Daoy (cell line): ENCODE data around the gene ARHGEF7. TPM values are rescaled to one million over a fixed set of nuclear protein-coding genes. Genes with fewer than 3 reads are reported as not detected.

Experiments
- DNase-seq: peaks from one replicate; pipeline ENCODE4 v3.0.0-alpha.2; 2015; ENCODE audit warnings: low read depth
- total RNA-seq: library from RNA; depleted of rRNA; stranded (reverse); fragments of >200 nt; shearing (Covaris generic); gene quantifications from 2 replicates; pipeline ENCODE4 v1.2.3, GENCODE V29; 2014

The ARHGEF7 gene
- total RNA-seq, 1 experiment from 2014 or later, result 12.6 TPM

DNA sequence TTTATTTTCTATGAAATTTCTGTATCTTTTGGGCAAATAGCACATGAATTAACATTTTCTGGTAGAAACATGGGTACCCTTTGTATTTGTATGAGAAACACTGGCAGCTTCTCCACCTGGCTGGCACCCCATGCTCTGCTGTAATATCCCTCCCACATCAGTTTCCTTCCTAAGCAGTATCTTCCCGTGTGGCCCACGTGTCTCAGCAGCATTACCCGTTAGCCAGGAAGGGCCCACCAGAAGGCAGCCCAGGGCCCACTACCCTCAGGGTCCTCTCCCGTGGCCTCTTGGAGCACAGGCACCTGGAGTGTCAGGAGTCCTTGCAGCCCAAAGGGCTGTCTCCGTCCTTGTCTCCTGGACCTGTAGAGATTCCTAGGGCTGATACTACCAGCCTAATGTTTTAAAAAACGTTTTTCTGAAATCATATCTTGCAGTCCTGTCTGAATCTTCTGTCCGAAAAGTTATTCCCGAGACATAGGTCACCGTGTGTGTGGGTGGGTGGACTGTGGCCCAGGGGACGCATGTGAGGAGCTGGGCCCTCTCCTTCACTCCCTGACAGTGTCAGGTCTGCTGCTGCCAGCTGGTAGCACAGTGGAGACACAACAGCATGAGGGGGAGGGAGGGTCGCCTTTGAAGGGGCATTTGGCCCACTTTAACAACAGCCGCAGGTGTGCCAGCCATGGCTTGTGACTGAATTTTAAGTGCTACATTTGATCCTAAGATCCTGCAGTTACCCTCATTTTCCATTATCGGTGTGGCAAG, 183.3 kb downstream of the ARHGEF7 start:
- no peak for DNase-seq

DNA sequence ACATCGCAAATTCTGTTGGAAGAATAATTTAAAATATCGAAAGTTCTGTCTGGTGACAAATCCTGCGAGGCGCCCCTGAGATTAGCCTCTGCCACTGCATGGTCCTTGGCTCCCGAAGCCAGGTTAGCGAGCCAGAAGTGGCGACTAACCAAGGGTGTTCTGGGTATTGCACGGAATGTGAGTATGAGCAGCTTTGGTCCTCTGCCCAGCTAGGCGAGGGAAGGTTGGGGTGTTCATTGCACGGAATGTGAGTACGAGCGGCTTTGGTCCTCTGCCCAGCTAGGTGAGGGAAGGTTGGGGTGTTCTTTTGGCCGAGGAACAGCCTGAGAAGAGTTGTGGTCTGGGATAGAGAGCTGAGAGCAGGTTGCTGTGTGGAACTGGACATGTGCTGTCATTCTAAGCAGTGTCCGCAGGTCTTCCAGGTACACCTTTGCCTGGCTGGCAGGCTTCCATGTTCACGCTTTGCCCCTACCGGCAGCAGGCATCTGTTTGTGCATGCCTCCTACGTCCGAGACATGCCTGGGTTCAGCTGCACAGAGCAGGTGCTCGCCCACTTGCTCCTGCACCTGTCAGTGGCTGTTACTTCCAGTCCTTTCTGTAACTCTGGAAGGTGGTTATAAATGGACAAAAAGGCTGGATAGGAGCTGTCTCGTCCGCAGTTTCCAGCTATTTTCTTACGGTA, 187.1 kb downstream of the ARHGEF7 start:
- DNase-seq, result no peak

DNA sequence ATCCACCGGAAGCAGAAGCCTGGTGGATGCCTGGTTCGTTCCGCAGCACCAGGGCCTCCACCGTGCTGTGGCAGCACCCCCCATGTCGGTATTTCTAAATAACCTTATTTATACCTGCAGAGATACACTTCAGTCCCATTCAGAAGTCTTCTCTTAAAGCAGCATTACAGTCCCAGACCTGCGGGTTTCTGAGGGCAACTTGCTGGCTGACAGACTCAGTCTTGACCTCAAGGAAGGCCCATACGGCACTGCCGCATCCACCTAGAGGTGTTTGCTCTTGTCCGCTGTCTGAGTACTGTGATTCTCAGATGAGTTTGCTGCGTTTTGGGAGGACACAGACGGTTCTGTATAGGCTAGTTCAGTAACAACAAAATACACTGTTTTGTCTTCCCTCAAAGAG, 188.4 kb downstream of the ARHGEF7 start:
- no peak for DNase-seq

DNA sequence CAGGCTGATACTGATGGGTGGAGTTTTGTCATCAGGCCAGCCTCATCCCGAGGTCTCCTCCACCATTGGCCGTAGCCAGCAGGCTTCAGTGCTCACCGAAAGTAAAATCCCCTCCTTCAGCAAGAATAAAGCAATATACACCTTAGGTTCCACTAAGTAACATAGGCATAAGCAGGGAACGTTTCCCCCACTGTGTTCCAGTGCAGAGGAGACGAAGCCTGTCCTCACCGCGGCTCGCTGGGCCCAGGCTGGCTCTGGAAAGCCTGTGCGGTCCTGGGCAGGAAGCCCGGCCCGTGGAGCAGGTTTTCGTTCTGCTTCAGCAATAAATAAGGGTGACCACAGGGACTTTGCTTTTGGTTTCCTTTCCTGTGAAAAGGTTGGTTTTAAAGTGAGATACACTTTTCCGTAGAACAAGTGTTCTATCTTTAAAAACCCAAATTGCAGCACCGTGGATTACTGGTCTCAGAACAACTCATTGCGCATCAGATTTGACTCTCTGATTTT, 189.0 kb downstream of the ARHGEF7 start:
- no peak for DNase-seq

DNA sequence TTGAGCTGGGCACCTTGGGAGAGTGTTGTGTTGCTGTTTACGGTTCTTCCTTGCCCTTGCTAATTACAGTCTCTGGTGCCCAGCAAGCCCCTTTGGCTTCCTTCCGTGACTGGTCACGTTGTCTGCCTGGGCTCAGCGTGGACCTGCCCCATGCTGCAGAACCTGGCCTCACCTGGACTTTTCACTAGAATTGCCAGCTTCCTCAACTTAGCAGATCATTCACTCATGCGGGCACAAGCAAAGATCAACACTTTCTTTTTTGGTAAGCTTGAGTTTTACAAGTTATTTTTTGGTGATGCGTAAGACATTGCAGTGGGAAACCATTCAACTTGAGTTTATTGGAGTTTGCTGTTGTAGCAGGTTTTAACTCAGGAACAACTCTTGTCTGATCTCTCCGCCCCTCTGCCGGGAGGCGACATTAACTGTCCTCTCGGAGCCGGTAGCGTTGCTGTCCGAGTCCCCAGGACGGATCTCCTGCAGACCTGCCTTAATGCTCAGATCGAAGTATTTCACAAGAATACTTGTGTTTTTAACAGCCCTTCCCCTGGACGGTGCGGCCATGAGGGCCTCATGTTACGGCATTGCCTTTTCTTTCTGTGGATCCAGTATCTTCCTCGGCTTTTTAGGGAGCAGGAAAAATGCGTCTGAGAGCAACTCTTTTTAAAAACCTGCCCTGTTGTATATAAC, 189.6 kb downstream of the ARHGEF7 start:
- DNase-seq, result no peak

DNA sequence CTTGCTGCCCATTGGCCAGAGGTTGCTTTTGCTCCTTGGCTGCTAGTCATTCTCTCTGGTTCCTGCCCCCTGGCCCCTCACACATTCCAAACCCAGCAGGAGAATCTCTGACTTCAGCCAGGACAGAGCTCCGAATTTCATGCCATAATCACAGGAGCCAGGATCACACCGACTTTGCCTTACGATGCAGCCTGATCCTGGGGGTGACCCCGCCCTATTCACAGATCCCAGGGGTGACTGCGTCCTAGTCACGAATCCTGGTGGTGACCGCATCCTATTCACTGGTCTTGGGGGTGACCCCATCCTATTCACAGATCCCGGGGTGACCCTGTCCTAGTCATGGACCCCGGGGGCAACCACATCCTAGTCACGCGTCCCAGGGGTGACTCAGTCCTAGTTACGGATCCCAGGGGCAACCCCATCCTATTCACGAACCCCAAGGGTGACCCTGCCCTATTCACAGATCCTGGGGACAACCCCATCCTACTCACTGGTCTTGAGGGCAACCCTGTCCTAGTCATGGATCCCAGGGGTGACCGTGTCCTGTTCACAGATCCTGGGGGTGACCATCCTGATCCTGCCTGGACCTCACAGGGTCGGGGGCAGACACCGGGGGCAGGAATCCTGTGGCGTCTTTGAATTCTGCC, 198.0 kb downstream of the ARHGEF7 start:
- DNase-seq, result no peak

DNA sequence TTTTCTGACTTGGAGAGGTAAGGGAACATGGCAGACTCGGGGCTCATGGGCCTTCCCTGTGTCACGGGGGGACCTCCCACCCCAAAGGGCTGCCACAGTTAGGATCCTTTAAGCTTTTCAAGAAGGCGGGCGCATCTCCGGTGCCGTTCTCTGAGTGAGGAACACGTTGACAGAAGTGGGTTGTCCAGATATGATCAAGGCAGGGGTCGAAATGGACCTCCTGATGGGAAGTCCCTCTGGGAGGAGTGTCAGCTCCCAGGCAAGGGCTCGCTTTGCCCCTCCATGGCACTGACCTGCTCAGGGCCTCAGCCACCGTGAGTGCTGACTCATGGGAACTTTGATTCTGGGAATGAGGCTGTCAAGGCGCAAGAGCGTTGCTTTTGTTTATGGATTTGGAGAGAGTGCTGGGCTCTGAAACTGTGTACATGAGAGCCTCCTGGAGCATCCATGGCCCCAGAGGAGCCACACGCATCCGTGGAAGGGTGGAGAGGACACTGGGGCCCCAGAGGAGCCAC, 198.9 kb downstream of the ARHGEF7 start:
- no peak for DNase-seq

DNA sequence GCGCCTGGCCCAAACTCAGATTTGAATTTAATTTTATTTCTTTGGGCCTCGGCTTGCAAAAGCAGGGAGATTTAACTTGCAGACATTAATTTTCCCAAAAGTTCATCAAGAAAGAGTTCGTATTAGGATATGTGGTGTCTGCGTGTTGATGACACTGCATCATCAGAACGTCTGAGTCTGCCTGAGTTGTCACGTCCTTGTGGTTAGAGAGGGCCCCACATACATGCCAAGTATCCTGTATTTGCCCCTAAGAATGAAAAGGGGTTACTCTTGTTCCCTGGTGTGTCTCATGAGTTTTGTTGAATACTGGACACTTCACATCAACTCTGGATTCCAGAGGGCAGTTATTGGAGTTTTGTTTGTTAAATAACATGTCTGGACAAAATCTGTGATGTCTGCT, 199.7 kb downstream of the ARHGEF7 start:
- no peak for DNase-seq

DNA sequence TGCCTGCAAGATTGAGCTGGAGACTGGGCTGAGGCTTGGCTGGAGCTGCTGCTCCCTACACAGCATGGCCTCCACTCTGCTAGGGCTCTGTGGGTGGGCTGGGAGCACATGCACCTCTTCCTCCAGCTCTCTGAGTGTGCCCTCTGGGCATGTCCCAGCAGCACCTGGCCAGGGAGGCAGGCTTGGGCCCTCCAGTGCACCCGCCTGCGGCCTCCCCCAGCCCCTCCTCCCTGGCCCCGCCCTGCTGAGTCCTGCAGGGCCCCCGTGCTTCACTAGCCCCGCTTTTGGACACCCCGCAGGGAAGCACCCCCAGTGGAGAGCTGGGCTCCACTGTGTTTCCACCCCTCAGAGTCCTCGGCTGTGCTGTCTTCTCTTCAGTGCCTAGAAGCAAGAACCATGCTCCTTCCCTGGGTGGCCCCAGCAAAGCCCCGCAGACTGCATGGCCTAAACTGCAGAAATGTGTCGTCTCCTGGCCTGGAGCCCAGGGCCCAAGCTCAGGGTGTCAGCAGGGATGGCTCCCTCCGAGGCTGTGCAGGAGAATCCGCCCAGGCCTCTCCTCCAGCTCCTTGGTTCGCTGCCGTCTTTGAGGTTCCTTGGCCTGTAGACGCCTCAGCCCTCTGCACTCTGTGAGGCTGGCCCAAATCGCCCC, 200.4 kb downstream of the ARHGEF7 start:
- no peak for DNase-seq

DNA sequence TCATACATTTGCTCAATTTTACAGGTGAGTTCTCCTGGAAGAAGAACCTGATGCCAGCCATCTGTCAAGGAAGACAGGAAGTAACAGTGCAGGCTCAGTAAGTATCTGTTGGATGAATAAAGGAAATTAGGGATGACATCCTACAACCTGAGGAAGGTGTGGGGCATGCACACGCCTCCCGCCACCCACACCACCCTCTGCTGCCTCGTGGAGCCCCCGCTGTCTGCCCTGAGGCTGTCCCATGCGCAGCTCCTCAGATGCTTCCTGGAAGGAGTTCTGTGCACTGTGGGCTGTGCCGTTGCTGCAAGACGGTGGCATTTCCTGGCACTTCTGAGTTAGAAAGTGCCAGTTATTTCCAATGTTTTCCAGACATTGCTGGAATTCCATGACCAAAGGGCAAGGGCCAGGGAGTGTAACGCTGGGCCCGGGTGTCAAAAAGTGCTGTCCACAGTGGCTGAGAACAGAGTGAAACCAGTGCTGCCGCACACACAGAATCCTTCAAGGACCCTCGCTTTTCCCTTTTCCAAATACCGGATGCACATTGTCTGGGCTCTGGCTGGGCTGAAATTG, 201.1 kb downstream of the ARHGEF7 start:
- no peak for DNase-seq

DNA sequence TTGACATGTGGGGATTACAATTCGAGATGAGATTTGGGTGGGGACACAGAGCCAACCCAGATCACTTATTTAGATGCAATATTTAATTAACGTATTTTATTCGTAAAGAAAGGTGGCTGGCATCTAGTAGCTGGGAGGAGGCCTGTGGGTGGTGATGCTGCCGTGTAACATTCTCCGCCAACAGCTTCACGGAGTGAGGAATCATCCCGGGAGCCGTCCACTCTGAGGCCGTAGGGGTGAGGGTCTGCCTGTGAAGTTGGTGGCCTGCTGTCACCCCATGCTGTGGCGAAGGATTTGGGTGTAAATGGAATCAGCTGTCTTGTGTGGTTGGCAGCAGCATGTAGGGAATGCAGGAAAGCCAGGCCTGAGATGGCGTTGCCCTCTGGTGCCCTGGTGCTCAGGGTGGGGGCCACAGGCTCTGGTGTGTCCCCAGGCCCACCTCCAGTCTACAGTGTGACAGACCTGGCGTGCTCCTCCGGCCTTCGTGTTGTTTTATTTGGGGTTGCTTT, 202.0 kb downstream of the ARHGEF7 start:
- DNase-seq, result no peak

DNA sequence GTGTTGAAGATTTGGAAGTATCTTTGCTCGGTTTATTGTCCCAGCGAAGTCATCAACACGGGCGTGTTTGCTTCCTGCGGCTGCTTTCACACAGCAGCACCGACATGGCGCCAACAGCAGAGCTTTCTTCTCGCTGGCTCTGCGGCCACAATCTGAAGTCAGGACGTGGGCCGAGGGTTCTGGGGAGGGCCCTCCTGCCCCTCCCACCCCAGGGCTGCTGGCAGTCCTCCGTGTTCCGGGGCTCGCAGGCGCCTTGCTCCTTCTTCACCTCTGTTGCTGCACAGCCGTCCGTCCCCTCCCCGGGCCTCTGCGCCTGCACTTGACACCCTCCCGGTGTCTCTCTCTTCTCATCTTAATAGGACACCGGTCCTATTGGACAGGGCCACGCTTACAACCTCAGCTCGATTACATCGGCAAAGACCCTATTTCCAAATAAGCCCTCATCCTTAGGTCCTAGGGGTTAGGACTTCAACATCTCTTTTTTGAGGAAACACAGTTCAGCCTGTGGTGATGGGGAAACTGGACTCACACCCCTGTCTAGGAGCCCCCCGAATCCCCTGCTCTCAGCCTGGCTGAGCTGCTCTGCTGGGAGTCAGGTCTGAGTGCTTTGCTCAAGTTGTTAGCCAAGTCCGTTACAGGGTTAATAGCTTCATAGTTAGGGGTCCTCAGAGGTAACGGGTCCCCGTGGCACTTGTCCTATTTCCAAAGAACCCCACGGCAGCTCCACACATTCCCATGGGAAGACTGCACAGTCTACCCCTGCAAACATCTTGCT, 202.6 kb downstream of the ARHGEF7 start:
- DNase-seq, result no peak

DNA sequence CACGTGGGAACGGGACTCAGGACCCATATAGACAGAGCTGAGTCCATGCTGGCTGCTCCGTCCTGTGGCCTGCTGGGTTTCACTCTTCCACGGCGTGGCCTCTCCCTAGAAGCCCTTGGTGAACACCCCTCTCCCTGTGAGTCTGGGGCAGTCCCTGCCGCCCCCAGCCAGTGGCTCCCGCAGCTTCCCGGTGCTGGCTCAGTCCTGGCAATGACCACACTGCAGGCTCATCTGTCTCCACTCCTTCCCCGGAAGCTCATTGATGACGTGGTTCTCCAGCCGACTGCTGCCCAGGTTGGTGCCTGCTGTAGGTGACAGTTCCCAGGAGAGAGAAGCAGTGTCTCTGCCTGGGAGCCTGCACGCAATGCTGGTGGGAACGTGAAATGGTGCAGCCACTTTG, 203.3 kb downstream of the ARHGEF7 start:
- DNase-seq, result no peak

DNA sequence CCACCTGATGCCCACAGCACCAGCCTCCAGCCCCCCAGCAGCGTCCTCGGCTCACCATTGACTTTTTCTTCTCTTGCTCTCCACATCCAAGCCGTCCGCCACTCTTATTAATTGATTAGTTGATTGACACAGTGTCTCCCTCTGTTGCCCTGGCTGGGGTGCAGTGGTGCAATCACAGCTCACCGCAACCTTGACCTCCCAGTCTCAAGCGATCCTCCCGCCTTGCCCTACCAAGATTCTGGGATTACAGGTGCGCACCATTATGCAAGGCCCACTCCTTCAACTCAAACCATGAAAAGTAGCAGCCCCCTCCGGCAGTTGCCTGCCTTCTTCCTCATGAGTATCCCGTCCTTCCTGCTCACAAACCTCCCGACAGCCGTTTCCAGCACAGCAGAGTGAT, 204.4 kb downstream of the ARHGEF7 start:
- no peak for DNase-seq

DNA sequence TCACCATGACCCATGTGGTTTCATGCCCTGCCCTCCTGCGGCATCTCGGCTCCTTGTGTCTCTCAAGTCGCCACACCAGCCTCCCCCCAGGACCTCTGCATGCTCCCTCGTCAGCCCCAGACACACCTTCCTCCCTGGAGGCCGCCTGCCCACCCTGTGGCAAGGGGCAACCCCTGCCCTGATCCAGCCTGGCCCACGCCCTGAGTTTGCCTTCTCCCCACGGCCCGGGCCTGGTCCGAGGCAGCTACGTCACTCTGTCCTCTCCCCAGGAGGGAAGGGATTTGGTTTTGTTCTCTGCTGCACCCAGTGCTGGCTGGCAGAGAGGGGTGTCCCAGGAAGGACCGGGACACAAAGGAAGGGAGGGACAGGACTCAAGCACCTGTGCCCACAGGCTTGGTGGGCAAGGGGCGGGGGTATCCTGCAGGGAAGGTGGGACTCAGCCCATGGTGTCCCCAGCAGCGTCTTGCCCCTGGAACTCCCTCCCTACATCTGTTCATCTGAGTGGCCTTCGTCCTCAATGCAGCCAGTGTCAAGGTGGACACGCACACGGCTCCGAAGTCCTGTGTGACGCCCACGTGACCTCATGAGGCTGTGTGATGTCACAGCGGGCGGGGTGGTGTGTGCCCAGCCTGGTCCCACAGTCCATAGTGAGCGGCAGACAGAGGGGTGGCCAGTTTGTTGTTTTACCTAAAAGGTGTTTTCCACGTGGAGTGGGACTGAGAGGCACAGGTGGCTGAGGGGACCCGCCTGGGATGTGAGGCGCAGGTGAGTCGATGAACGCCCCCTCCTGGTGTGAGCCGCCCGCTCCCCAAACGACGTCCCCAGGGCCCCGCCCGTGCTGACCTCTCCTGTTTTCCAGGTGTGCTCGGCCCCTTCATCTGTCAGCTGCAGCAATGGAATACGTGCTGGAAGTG, 205.1 kb downstream of the ARHGEF7 start, which contains the start of gene TEX29:
Gene TEX29 (plus strand): TSS at position 645 of the 914 bp plus-strand sequence. CDS start 249 bp downstream, at position 894.
- DNase-seq, result no peak

DNA sequence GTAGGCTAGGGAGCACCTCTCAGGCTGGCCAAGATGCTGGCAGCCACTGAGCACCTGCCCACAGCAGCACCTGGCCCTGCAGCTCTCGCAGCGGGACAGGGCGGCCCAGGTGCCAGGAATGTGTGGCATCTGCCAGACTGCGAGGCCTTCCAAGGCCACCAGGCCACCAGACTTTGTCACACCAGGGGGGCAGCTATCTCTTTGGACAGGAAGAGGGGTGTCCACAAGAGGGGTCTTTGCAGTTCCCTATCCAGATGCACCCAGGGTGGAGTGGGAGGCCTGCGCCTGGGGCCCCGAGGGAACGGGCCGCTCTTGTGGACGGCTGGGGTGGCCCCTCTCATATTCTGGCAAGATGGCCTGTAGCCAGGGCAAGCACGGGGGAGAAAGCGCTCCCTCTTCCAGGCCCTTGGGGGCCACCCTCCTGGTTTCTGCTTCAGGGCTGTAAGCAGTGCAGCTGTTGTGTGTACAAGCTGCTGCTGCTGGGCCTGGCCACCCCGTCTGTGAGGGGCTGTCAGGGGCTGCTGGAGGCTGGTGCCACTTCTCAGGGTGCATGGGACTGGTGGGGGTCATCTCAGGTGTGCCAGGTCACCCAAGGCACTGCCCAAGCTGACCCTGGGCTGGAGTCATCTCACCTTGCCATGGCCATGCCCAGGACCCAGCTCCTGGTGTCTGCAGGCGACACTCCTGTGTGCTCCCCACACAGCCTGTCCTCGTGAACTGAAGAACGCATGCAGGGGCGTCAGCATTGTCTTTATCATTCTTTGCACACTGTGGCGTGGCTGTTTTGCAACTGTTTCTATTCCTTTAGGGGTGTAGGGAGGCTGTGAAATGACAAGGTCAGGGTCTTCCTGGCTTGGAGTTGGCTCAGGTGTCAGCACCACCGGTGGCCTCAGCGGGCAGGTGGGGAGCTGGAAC, 207.1 kb downstream of the ARHGEF7 start:
- no peak for DNase-seq

DNA sequence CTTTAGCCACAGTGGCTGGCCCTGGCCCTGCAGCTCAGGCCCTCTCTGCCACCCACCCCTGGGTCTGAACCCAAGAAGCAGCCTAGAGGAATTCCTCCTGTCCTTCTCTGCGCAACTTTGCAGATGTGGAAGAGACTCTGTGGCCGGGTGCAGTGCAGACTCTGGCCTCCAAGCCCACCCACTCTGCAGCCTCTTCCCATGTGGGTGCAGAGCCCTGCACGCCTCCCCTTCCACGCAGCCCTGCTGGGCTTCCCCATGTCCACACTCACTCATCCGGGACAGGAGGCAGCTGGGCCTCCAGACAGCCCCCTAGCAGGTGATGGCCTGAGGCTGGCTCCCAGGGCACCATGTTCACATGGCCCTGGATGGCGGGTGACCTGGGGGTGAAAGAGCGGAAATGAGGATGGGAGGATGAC, 207.8 kb downstream of the ARHGEF7 start:
- DNase-seq, result no peak

DNA sequence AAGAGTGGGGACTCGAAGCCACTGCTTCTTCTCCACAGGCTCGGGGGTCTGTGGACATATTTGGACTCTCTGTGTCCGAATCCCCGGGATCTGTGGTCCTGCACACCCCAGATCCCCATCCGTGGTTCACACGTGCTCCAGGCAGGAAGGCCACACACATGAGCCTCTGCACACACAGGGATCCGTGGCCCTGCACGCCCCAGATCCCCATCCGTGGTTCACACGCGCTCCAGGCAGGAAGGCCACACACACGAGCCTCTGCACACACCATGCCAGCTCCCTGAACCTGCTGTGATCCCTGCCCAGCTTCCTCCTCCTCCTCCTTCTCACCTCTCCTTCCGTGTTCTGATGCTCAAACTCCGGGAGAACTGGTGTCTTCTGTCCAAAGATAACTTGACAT, 208.4 kb downstream of the ARHGEF7 start:
- no peak for DNase-seq
